CD14-positive monocyte (primary cell): Measurements from ENCODE around the gene SLC6A5. TPM values are rescaled to one million over a fixed set of nuclear protein-coding genes. Genes with fewer than 3 reads are reported as not detected.

ENCODE experiments used
- DNase-seq, 3 donors: peaks; one replicate each; pipeline ENCODE4 v3.0.0-alpha.2; 2011 to 2022
- H2AFZ ChIP-seq: 2 replicates; pipeline ENCODE4 v1.6.0; 2012; ENCODE audit warnings: mild to moderate bottlenecking, low read depth, low read length, inconsistent platforms; ENCODE audit not compliant: insufficient read depth, poor library complexity, severe bottlenecking
- H3K27ac ChIP-seq, 2 donors: 1 replicate in 1 of 2; 2 replicates in 1 of 2; pipeline ENCODE4 v1.5.1; 2012 to 2013; ENCODE audit warnings: low read length in 2 of 2, control low read depth in 1 of 2, inconsistent platforms in 1 of 2, low read depth in 1 of 2, mild to moderate bottlenecking in 1 of 2
- H3K27me3 ChIP-seq, 2 donors: one replicate each; pipeline versions ENCODE4 v1.6.0 to v1.6.1; 2011 to 2013; ENCODE audit warnings: low read length in 2 of 2; ENCODE audit not compliant: control insufficient read depth in 2 of 2, insufficient read depth in 2 of 2
- H3K36me3 ChIP-seq, 2 donors: replicated peaks in 1 of 2; 1 replicate in 1 of 2; 2 replicates in 1 of 2; pipeline versions ENCODE4 v1.5.1 to v1.6.1; 2012 to 2013; ENCODE audit warnings: low read length in 2 of 2, control low read depth in 1 of 2, inconsistent platforms in 1 of 2, mild to moderate bottlenecking in 1 of 2; ENCODE audit not compliant: insufficient read depth in 2 of 2, control insufficient read depth in 1 of 2
- H3K4me1 ChIP-seq, 2 donors: 1 replicate in 1 of 2; 2 replicates in 1 of 2; pipeline versions ENCODE4 v1.5.1 to v1.6.1; 2012 to 2013; ENCODE audit warnings: low read length in 2 of 2, control low read depth in 1 of 2, inconsistent platforms in 1 of 2, mild to moderate bottlenecking in 1 of 2, moderate library complexity in 1 of 2; ENCODE audit not compliant: insufficient read depth in 2 of 2, control insufficient read depth in 1 of 2
- H3K4me2 ChIP-seq: replicated peaks from 2 replicates; pipeline ENCODE3; 2012; ENCODE audit warnings: low read length, moderate library complexity, mild to moderate bottlenecking; ENCODE audit not compliant: poor library complexity, severe bottlenecking; ENCODE audit errors: extremely low read depth
- H3K4me3 ChIP-seq, 3 experiments: fragments of 200-600 bp in 1 of 3; sonication (generic) in 1 of 3; replicated peaks in 1 of 3; 1 replicate in 2 of 3; 2 replicates in 1 of 3; pipeline ENCODE4 v1.5.1; 2011 to 2013; ENCODE audit warnings: low read length in 3 of 3, mild to moderate bottlenecking in 3 of 3, control low read depth in 2 of 3, low read depth in 2 of 3, inconsistent platforms in 1 of 3, moderate library complexity in 1 of 3
- H3K79me2 ChIP-seq: 2 replicates; pipeline ENCODE4 v1.6.0; 2012; ENCODE audit warnings: mild to moderate bottlenecking, control low read depth, inconsistent platforms, low read length, moderate library complexity; ENCODE audit not compliant: insufficient read depth
- H3K9ac ChIP-seq: 2 replicates; pipeline ENCODE4 v1.6.0; 2017; ENCODE audit warnings: low read length, mild to moderate bottlenecking; ENCODE audit not compliant: insufficient read depth, poor library complexity, severe bottlenecking
- H3K9me3 ChIP-seq, 2 donors: replicated peaks in 1 of 2; 1 replicate in 1 of 2; 2 replicates in 1 of 2; pipeline versions ENCODE4 v1.5.1 to v1.6.1; 2012 to 2013; ENCODE audit warnings: low read length in 2 of 2, control low read depth in 1 of 2; ENCODE audit not compliant: control insufficient read depth in 1 of 2, insufficient read depth in 1 of 2
- H4K20me1 ChIP-seq: 2 replicates; pipeline ENCODE4 v1.6.0; 2012; ENCODE audit warnings: mild to moderate bottlenecking, low read length, control low read depth, moderate library complexity; ENCODE audit not compliant: insufficient read depth
- H3K27ac Mint-ChIP-seq, 7 donors: one replicate each; pipeline ENCODE4 v1.8.0; 2020; ENCODE audit warnings: mild to moderate bottlenecking in 7 of 7, mixed read lengths in 7 of 7, moderate library complexity in 6 of 7, inconsistent platforms in 2 of 7
- H3K27me3 Mint-ChIP-seq, 3 donors: one replicate each; pipeline ENCODE4 v1.8.0; 2021 to 2022; ENCODE audit warnings: low read depth in 3 of 3, mild to moderate bottlenecking in 3 of 3, mixed read lengths in 3 of 3, moderate library complexity in 3 of 3, inconsistent platforms in 1 of 3
- H3K36me3 Mint-ChIP-seq, 2 donors: one replicate each; pipeline ENCODE4 v1.8.0; 2020; ENCODE audit warnings: mixed read lengths in 2 of 2, inconsistent platforms in 1 of 2, mild to moderate bottlenecking in 1 of 2
- H3K4me1 Mint-ChIP-seq: one replicate; pipeline ENCODE4 v1.8.0; 2020; ENCODE audit warnings: mild to moderate bottlenecking, mixed read lengths
- H3K4me3 Mint-ChIP-seq, 2 donors: one replicate each; pipeline ENCODE4 v1.8.0; 2020; ENCODE audit warnings: mild to moderate bottlenecking in 2 of 2, mixed read lengths in 2 of 2, moderate library complexity in 1 of 2
- H3K9me3 Mint-ChIP-seq, 7 donors: one replicate each; pipeline ENCODE4 v1.8.0; 2020 to 2022; ENCODE audit warnings: mixed read lengths in 7 of 7, mild to moderate bottlenecking in 6 of 7, moderate library complexity in 6 of 7, inconsistent platforms in 2 of 7
- WGBS: methylation state at CpG from one replicate; pipeline ENCODE4 v1.1.5; 2013; ENCODE audit warnings: missing lambda C conversion rate; ENCODE audit not compliant: insufficient coverage; 5-methylcytosine and 5-hydroxymethylcytosine counted together
- intact Hi-C, 2 donors: fragments of 100-400 bp; cut with micrococcal nuclease; formaldehyde crosslinking; loops; one replicate each; pipeline versions ENCODE4 v1.15.0 to v1.15.1; 2023
- polyA plus RNA-seq, 3 donors: library from polyadenylated mRNA; depleted of rRNA in 1 of 3; unstranded in 2 of 3; stranded (reverse) in 1 of 3; fragments of 300-500 nt in 2 of 3; fragments of >200 nt in 1 of 3; fragmentation: Illumina TruSeq in 2 of 3; gene quantifications; 1 replicate in 2 of 3; 2 replicates in 1 of 3; pipeline ENCODE4 v1.2.3, GENCODE V29; 2012 to 2021
- TF ChIP-seq, protein P1 (sequence below): fragments of 200-600 bp; IDR thresholded peaks from one replicate; pipeline ENCODE4 v1.8.0; 2022; ENCODE audit warnings: antibody characterized with exemption, mild to moderate bottlenecking

Gene SLC6A5
- polyA plus RNA-seq, 3 donors: not detected

DNA sequence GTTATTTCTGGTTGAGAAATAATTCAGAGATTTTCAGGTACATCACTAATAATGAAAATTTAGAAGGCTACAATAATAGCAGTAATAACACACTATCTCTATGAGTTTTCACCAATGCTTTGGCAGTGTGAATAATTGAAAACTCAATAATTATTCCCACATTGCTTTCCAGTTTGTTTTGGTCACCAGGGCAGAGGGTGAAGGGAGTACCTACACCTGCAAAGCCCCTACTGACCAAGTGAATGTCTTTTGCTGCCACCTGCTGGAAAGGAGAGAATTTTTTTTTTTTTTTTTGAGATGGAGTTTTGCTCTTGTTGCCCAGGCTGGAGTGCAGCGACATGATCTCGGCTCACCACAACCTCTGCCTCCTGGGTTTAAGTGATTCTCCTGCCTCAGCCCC is 73.2 kb downstream of the SLC6A5 start:
- intact Hi-C loops: no loop called here
- peaks cover 0 to 2% of the 10 kb centered on the region in 2 donors for H3K36me3 Mint-ChIP-seq
- Histone ChIP-seq H3K36me3 (no peaks in the 10 kb centered on the region), H3K9ac (no peak overlapping the region), H4K20me1 (no peaks in the 10 kb centered on the region), H3K79me2 (no peaks in the 10 kb centered on the region), H3K9me3 (peaks cover 7 to 14% of the 10 kb centered on the region in 2 donors), H3K4me2 (no peak overlapping the region), H2AFZ (no peak overlapping the region), H3K27me3 (peaks cover 43 to 58% of the 10 kb centered on the region in 2 donors), H3K27ac (no peak overlapping the region), H3K4me3 (no peak overlapping the region), H3K4me1 (no peaks in the 10 kb centered on the region)
- H3K4me1 Mint-ChIP-seq: peaks cover 13% of the 10 kb centered on the region
- peaks cover 43 to 60% (median 56%) of the 10 kb centered on the region in 3 donors for H3K27me3 Mint-ChIP-seq
- H3K4me3 Mint-ChIP-seq: no peak overlapping the region
- no peak overlapping the region for H3K27ac Mint-ChIP-seq
- peaks cover 0 to 11% (median 6%) of the 10 kb centered on the region in 7 donors for H3K9me3 Mint-ChIP-seq
- WGBS: no CpG with 5 or more reads among the region's 2 CpGs
- no peak for DNase-seq
- TF ChIP-seq, protein P1, sequence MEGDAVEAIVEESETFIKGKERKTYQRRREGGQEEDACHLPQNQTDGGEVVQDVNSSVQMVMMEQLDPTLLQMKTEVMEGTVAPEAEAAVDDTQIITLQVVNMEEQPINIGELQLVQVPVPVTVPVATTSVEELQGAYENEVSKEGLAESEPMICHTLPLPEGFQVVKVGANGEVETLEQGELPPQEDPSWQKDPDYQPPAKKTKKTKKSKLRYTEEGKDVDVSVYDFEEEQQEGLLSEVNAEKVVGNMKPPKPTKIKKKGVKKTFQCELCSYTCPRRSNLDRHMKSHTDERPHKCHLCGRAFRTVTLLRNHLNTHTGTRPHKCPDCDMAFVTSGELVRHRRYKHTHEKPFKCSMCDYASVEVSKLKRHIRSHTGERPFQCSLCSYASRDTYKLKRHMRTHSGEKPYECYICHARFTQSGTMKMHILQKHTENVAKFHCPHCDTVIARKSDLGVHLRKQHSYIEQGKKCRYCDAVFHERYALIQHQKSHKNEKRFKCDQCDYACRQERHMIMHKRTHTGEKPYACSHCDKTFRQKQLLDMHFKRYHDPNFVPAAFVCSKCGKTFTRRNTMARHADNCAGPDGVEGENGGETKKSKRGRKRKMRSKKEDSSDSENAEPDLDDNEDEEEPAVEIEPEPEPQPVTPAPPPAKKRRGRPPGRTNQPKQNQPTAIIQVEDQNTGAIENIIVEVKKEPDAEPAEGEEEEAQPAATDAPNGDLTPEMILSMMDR: no peak

DNA sequence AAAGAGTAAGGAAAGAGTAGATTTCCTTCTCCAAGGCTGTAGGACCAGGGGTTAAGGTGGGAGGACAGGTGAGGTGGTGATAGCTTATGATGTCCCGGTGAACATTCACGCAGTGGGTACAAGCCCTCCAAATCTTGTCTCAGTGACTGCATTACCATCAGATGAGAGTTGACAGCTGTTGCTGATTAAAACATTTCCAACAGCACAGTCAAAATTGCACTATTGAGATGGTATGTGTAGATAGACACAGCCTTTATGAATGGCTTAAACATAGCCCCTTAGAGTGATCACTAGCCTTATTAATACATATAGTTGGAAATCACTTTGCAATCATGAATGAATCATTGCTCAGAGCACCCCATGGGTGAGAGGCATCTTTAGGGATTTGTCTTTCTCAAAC is 77.2 kb downstream of the SLC6A5 start:
- peaks cover 8 to 19% of the 10 kb centered on the region in 2 donors for H3K27me3 ChIP-seq
- Mint-ChIP-seq H3K4me3 (no peak overlapping the region), H3K36me3 (no peaks in the 10 kb centered on the region), H3K4me1 (no peaks in the 10 kb centered on the region), H3K27ac (no peak overlapping the region), H3K27me3 (peaks cover 11 to 21% (median 16%) of the 10 kb centered on the region in 3 donors), H3K9me3 (no peaks in the 10 kb centered on the region)
- H3K9ac ChIP-seq: no peak overlapping the region
- TF ChIP-seq, protein P1: no peak
- no peaks in the 10 kb centered on the region for H3K79me2 ChIP-seq
- intact Hi-C loops: no loop called here
- DNase-seq: no peak
- H3K4me3 ChIP-seq: no peak overlapping the region
- no peak overlapping the region for H3K4me2 ChIP-seq
- no peak overlapping the region for H3K27ac ChIP-seq
- no peak overlapping the region for H2AFZ ChIP-seq
- H4K20me1 ChIP-seq: no peaks in the 10 kb centered on the region
- H3K4me1 ChIP-seq: no peaks in the 10 kb centered on the region
- H3K36me3 ChIP-seq: no peaks in the 10 kb centered on the region
- H3K9me3 ChIP-seq: no peaks in the 10 kb centered on the region
- no CpG with 5 or more reads among the region's 2 CpGs for WGBS
